Bronchial epithelial cell (primary cell): ENCODE data around the gene SNRNP48. TPM values are rescaled to one million over a fixed set of nuclear protein-coding genes. Genes with fewer than 3 reads are reported as not detected.

ENCODE experiments used
- DNase-seq: peaks from one replicate; pipeline ENCODE4 v3.0.0-alpha.2; 2010; ENCODE audit warnings: low read depth
- FAIRE-seq: peaks from 2 replicates; lab custom pipeline; 2011; peaks lifted over from hg19 to GRCh38; lab: Jason Lieb, UNC
- H3K27me3 ChIP-seq: 2 replicates; pipeline ENCODE4 v1.5.1; 2011; ENCODE audit warnings: low read length; ENCODE audit not compliant: control insufficient read depth, insufficient read depth
- H3K36me3 ChIP-seq: 2 replicates; pipeline ENCODE4 v1.5.1; 2011; ENCODE audit warnings: low read length; ENCODE audit not compliant: control insufficient read depth, insufficient read depth
- H3K4me3 ChIP-seq: 2 replicates; pipeline ENCODE4 v1.5.1; 2011; ENCODE audit warnings: mild to moderate bottlenecking, low read depth, low read length, control low read depth
- CTCF ChIP-seq: IDR thresholded peaks from 2 replicates; pipeline ENCODE4 v1.5.1; 2011; ENCODE audit warnings: mild to moderate bottlenecking, moderate library complexity, low read length, control low read depth, inconsistent platforms; ENCODE audit not compliant: insufficient read depth, severe bottlenecking
- total RNA-seq: library from RNA; depleted of rRNA; stranded (reverse); fragments of >200 nt; gene quantifications from 2 replicates; pipeline ENCODE4 v1.2.1, GENCODE V29; 2014

Gene SNRNP48
- total RNA-seq, 1 donor from 2014 or later, result 10.0 TPM

- H3K36me3 ChIP-seq, result no peaks in the 10 kb centered on the region
- DNase-seq (no peak), FAIRE-seq (peak; percentile 43)
- H3K27me3 ChIP-seq, result no peaks in the 10 kb centered on the region
- TF ChIP-seq CTCF, result no peak
- H3K4me3 ChIP-seq, result no peak overlapping the region
Measured at GRCh38 chr6:7632501-7633290, 42.7 kb downstream of the SNRNP48 start.

- TF ChIP-seq CTCF, result no peak
- H3K4me3 ChIP-seq, result no peak overlapping the region
- FAIRE-seq, result no peak
- H3K27me3 ChIP-seq, result no peaks in the 10 kb centered on the region
- no peak for DNase-seq
- H3K36me3 ChIP-seq, result no peaks in the 10 kb centered on the region
Measured at GRCh38 chr6:7633361-7633760, 43.4 kb downstream of the SNRNP48 start.

GRCh38 chr6:7636151-7636550 is 46.2 kb downstream of the SNRNP48 start:
- H3K36me3 ChIP-seq, result no peaks in the 10 kb centered on the region
- no peak overlapping the region for H3K4me3 ChIP-seq
- no peak for FAIRE-seq
- H3K27me3 ChIP-seq, result no peaks in the 10 kb centered on the region
- no peak for TF ChIP-seq CTCF
- no peak for DNase-seq

- H3K36me3 ChIP-seq, result no peaks in the 10 kb centered on the region
- no peak for TF ChIP-seq CTCF
- no peaks in the 10 kb centered on the region for H3K27me3 ChIP-seq
- FAIRE-seq, result no peak
- no peak overlapping the region for H3K4me3 ChIP-seq
- DNase-seq, result no peak
Measured at GRCh38 chr6:7637533-7637932, 47.5 kb downstream of the SNRNP48 start.

GRCh38 chr6:7639427-7639826 is 49.4 kb downstream of the SNRNP48 start:
- Histone ChIP-seq H3K27me3 (no peaks in the 10 kb centered on the region), H3K4me3 (no peak overlapping the region), H3K36me3 (no peaks in the 10 kb centered on the region)
- DNase-seq (no peak), FAIRE-seq (no peak)
- TF ChIP-seq CTCF, result no peak

GRCh38 chr6:7640016-7640415 is 50.0 kb downstream of the SNRNP48 start:
- FAIRE-seq (no peak), DNase-seq (no peak)
- no peaks in the 10 kb centered on the region for H3K27me3 ChIP-seq
- H3K36me3 ChIP-seq, result no peaks in the 10 kb centered on the region
- H3K4me3 ChIP-seq, result no peak overlapping the region
- TF ChIP-seq CTCF, result no peak
